ENCODE results near the gene PAX5. TPM values are rescaled to one million over a fixed set of nuclear protein-coding genes. Genes with fewer than 3 reads are reported as not detected.

Gene PAX5
- total and polyA plus RNA-seq, 9 donors, result 0.02 to 0.28 (median 0.05) TPM; not detected in 6

GRCh38 chr9:36945999-36946398, 88.1 kb downstream of the PAX5 start:
- H3K36me3 ChIP-seq, result no peaks in the 10 kb centered on the region
- no peak overlapping the region for H3K4me3 ChIP-seq
- H3K27ac ChIP-seq, result no peak overlapping the region
- no peak for TF ChIP-seq POLR2A (IDR thresholded peaks at IDR 0.05)
- TF ChIP-seq CTCF (IDR thresholded peaks at IDR 0.05), result no peak
- no peak for TF ChIP-seq EP300 (IDR thresholded peaks at IDR 0.05)
- 72 to 76% (median 73%) methylated on average over 11 to 14 of the region's 14 CpGs for WGBS, 3 donors
- intact Hi-C loops (cut with DNase I), result loop anchor here in 1 of 4 donors (1.0 kb wide), 1 partner anchor 12 kb away; no protein-coding TSS in a partner anchor
- H3K4me1 ChIP-seq (ENCODE audit: insufficient read depth), result no peaks in the 10 kb centered on the region
- H3K27me3 ChIP-seq, result no peaks in the 10 kb centered on the region
- H3K9me3 ChIP-seq, result no peaks in the 10 kb centered on the region
- no peak for DNase-seq

GRCh38 chr9:36942891-36943290, 91.2 kb downstream of the PAX5 start:
- H3K27ac ChIP-seq, result no peak overlapping the region
- H3K9me3 ChIP-seq, result no peaks in the 10 kb centered on the region
- no peak for DNase-seq
- no peaks in the 10 kb centered on the region for H3K27me3 ChIP-seq
- H3K4me3 ChIP-seq, result no peak overlapping the region
- intact Hi-C loops (cut with DNase I), result no loop called here
- no peaks in the 10 kb centered on the region for H3K36me3 ChIP-seq
- TF ChIP-seq CTCF (IDR thresholded peaks at IDR 0.05) (no peak), POLR2A (IDR thresholded peaks at IDR 0.05) (no peak), EP300 (IDR thresholded peaks at IDR 0.05) (no peak)
- H3K4me1 ChIP-seq (ENCODE audit: insufficient read depth), result no peaks in the 10 kb centered on the region
- 91 to 95% (median 95%) methylated on average over 8 of the region's 8 CpGs for WGBS, 3 donors

GRCh38 chr9:36941441-36941840, 92.6 kb downstream of the PAX5 start:
- no peak for DNase-seq
- 82 to 87% (median 86%) methylated on average over 6 of the region's 6 CpGs for WGBS, 3 donors
- no peaks in the 10 kb centered on the region for H3K36me3 ChIP-seq
- H3K9me3 ChIP-seq, result no peaks in the 10 kb centered on the region
- no peaks in the 10 kb centered on the region for H3K27me3 ChIP-seq
- no peak overlapping the region for H3K27ac ChIP-seq
- no peak overlapping the region for H3K4me3 ChIP-seq
- TF ChIP-seq CTCF (IDR thresholded peaks at IDR 0.05) (no peak), EP300 (IDR thresholded peaks at IDR 0.05) (no peak), POLR2A (IDR thresholded peaks at IDR 0.05) (no peak)
- no peaks in the 10 kb centered on the region for H3K4me1 ChIP-seq (ENCODE audit: insufficient read depth)
- intact Hi-C loops (cut with DNase I), result no loop called here

GRCh38 chr9:36940881-36941280, 93.2 kb downstream of the PAX5 start:
- Histone ChIP-seq H3K36me3 (no peaks in the 10 kb centered on the region), H3K27me3 (no peaks in the 10 kb centered on the region), H3K4me3 (no peak overlapping the region), H3K4me1 (ENCODE audit: insufficient read depth) (no peaks in the 10 kb centered on the region), H3K9me3 (no peaks in the 10 kb centered on the region), H3K27ac (no peak overlapping the region)
- TF ChIP-seq CTCF (IDR thresholded peaks at IDR 0.05) (no peak), EP300 (IDR thresholded peaks at IDR 0.05) (no peak), POLR2A (IDR thresholded peaks at IDR 0.05) (no peak)
- whole genome bisulfite sequencing, 3 donors, result 84 to 88% (median 87%) methylated on average over 7 of the region's 7 CpGs
- DNase-seq, result no peak
- intact Hi-C loops (cut with DNase I), result no loop called here

- Histone ChIP-seq H3K4me3 (no peak overlapping the region), H3K36me3 (no peaks in the 10 kb centered on the region), H3K27me3 (no peaks in the 10 kb centered on the region), H3K9me3 (no peaks in the 10 kb centered on the region), H3K27ac (no peak overlapping the region), H3K4me1 (ENCODE audit: insufficient read depth) (no peaks in the 10 kb centered on the region)
- no peak for DNase-seq
- 56 to 66% (median 62%) methylated on average over 7 of the region's 7 CpGs for WGBS, 3 donors
- intact Hi-C loops (cut with DNase I), result no loop called here
- no peak for TF ChIP-seq CTCF (IDR thresholded peaks at IDR 0.05)
- TF ChIP-seq POLR2A (IDR thresholded peaks at IDR 0.05), result no peak
- TF ChIP-seq EP300 (IDR thresholded peaks at IDR 0.05), result no peak
These were observed 93.6 kb downstream of the PAX5 start for GRCh38 chr9:36940500-36940853.

Data from ovary (tissue), 9 donors.